Tongue (tissue), 2 donors: ENCODE results near the gene EXOC6B. TPM values are rescaled to one million over a fixed set of nuclear protein-coding genes. Genes with fewer than 3 reads are reported as not detected.
"Not testable (repeated sequence)": the region's sequence is repeated elsewhere in the genome, so short reads cannot be mapped to it uniquely, and the experiment has no call there.

ENCODE experiments used
- DNase-seq: peaks from one replicate; pipeline ENCODE4 v3.0.0-alpha.2; 2015
- total RNA-seq: library from RNA; depleted of rRNA; stranded (reverse); fragments of >200 nt; gene quantifications from one replicate; pipeline ENCODE4 v1.2.3, GENCODE V29; 2014

EXOC6B gene
- total RNA-seq, 1 donor from 2014 or later = 55.2 TPM

- no peak for DNase-seq
These were observed 398.6 kb downstream of the EXOC6B start for GRCh38 chr2:72427022-72427861.

GRCh38 chr2:72425996-72426395 is 399.8 kb downstream of the EXOC6B start:
- DNase-seq = no peak

- no peak for DNase-seq
These were observed 402.1 kb downstream of the EXOC6B start for GRCh38 chr2:72423756-72424155.

- not testable (repeated sequence) for DNase-seq
These were observed 404.0 kb downstream of the EXOC6B start for GRCh38 chr2:72421771-72422379.

- DNase-seq = no peak
These were observed 409.9 kb downstream of the EXOC6B start for GRCh38 chr2:72415781-72416475.

GRCh38 chr2:72415241-72415661 is 410.6 kb downstream of the EXOC6B start:
- peak; percentile 72 for DNase-seq

- peak; percentile 66 for DNase-seq
These were observed 411.6 kb downstream of the EXOC6B start for GRCh38 chr2:72414137-72414760.

- DNase-seq = peak; percentile 2
These were observed 412.1 kb downstream of the EXOC6B start for GRCh38 chr2:72413716-72414115.

GRCh38 chr2:72412214-72412613 is 413.6 kb downstream of the EXOC6B start:
- DNase-seq = no peak

- no peak for DNase-seq
These were observed 426.0 kb downstream of the EXOC6B start for GRCh38 chr2:72399879-72400278.

- DNase-seq = no peak
These were observed 430.7 kb downstream of the EXOC6B start for GRCh38 chr2:72395096-72395495.

GRCh38 chr2:72394541-72395070 is 431.2 kb downstream of the EXOC6B start:
- DNase-seq = no peak

- no peak for DNase-seq
These were observed 436.4 kb downstream of the EXOC6B start for GRCh38 chr2:72389447-72389846.

GRCh38 chr2:72388263-72388662 is 437.6 kb downstream of the EXOC6B start:
- no peak for DNase-seq

GRCh38 chr2:72386288-72386687 is 439.5 kb downstream of the EXOC6B start:
- no peak for DNase-seq

GRCh38 chr2:72378753-72379348 is 447.0 kb downstream of the EXOC6B start:
- no peak for DNase-seq

GRCh38 chr2:72367530-72368225 is 458.2 kb downstream of the EXOC6B start:
- peak; percentile 44 for DNase-seq

- DNase-seq = no peak
These were observed 462.4 kb downstream of the EXOC6B start for GRCh38 chr2:72363406-72363805.

- no peak for DNase-seq
These were observed 463.1 kb downstream of the EXOC6B start for GRCh38 chr2:72362733-72363132.

- DNase-seq = no peak
These were observed 464.3 kb downstream of the EXOC6B start for GRCh38 chr2:72361521-72361920.

- DNase-seq = no peak
These were observed 464.8 kb downstream of the EXOC6B start for GRCh38 chr2:72361042-72361441.
